ENCODE data around the gene GARNL3.
A peak's percentile ranks its signal among the peaks of the same experiment; 100 is the strongest.

GARNL3 gene

DNA sequence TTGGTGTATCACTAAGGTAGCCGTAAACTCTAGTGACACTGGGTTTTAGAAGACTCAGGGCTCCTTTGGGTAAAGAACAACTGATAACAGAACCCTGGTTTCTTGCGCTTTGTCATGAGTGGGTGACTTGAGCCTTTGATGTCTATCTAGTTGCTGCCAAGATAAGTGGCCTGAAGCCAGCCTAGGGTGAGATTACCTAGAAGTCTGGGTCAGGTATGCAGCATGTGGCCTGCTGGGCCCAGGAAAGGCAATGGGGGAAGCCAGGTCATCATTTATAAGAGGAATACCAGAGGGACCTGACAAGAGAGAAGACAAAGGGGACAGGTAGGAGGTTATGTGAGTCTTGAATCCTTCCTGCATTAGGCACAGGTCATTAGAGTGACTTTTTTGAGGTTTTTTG, 23.2 kb upstream of the GARNL3 start:
- no peak for DNase-seq

GRCh38 chr9:127244609-127245601, 19.7 kb upstream of the GARNL3 start:
- DNase-seq: peak; percentile 97

DNA sequence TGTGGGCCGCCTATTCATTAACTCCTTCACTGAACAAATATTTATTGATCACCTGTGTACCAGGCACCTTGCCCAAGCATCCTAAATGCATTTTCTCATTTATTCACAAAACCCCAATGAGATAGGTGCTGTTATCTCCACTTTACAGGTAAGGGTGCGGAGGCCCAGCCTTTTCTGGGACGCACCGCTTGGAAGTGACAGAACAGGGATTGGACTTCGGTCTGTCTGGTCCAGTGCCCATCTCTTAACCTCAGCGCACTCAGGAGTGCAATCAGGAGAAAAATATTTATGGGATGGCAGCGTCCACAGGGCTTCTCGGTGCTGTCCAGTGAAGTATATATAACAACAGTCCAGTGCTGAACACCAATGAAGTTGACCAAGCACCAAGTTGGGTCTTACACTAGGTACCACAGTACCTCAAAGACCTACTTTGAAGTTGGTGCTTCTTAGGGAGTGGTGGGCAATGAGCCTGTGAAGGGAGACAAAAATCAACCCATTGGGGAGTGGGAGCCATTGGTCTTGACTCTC, 18.9 kb upstream of the GARNL3 start:
- DNase-seq: no peak

GRCh38 chr9:127248241-127248640, 16.3 kb upstream of the GARNL3 start:
- DNase-seq: no peak

DNA sequence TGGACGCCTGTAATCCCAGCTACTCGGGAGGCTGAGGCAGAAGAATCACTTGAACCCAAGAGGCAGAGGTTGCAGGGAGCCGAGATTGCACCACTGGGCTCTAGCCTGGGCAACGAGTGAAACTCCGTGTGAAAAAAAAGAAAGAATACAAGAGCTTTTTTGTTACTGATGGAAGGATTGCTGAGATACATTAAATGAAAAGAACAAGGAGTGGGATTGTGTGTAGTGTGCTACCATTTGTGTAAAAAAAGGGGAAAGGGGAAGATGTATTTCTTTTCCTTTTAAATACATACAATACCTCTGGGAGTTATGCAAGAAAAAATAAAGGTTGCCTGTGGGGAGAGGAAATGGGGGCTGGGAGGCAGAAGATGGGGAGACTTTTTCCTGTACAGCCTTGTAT, 14.7 kb upstream of the GARNL3 start:
- no peak for DNase-seq

GRCh38 chr9:127250896-127251391, 13.6 kb upstream of the GARNL3 start:
- no peak for DNase-seq

DNA sequence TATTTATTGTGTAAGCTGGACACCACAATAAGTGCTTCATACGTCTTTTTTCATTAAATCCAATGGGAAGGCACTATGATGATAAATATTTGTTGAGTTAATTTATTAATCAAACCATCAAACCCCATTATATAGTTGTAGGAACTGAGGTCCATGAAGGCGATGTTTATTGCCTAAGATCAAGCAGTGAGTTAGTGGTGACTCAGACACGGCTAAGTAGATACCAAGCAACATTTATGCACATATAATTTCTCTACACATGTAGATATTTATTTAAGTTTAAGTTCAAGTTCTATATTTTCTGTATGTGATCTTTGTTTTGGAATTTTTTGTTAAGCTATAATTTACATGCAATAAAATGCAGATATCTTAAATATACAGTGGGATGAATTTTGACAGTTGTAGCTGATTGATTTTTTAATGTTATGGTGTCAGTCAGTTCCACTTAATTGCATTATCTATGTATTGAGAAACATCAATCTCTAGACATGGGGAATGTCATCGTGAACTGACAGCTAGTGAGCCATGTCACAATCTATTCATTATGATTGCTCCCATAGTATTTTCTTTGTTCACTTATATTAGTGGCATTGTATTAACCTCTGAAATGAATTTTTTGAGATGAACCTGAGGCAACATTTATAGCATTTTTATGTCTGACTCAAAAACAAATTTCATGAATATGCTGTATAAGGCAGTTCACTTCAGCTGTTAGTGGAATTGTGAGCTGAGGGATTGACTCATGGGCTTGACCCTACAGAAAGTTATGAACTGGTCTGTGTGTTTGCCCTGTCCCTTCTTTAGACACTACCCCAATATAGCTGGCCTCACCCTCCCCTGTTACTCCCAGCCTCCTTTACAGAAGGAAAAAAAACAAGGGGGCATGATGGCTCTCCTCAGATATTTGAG, 11.9 kb upstream of the GARNL3 start:
- no peak for DNase-seq

- no peak for DNase-seq
Observed at GRCh38 chr9:127253446-127253845, 11.1 kb upstream of the GARNL3 start.

DNA sequence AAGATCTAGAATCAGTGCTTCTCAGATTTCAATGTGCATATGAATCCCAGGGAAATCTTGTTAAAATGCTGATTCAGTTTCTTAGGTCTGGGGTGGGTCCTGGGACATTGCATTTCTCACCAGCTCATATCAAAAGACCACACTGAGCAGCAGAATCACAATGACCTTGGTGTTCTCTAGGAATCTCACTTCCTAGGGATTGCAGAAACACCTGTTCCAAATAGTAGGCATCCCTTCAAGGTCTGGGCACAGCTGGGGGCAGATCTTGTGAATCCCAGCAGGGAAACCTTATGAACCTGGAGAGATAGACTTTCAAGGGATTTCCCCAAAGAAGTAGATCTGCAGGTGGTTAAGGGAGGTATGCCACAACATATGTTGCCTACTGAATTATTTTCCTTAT, 8.9 kb upstream of the GARNL3 start:
- no peak for DNase-seq

DNA sequence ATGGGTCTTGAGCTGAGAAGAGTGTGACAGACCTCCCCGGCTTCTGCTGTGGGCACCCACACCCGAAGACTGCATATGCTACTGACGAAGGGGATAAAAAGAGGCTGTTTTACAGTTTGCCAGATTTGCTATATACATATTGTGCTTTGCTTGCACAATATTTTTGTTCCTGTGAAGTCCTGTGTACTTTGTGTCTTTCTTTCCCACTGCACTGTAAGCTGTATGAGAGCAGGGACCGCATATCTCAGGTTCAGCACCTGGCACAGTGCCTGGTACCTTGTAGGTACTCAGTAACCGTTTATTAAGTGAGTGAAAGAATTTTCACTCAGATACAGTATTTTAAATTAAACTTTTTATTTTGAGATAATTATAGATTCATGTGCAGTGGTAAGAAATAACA, 8.2 kb upstream of the GARNL3 start:
- DNase-seq: no peak

GRCh38 chr9:127258606-127259471, 5.7 kb upstream of the GARNL3 start:
- no peak for DNase-seq

DNA sequence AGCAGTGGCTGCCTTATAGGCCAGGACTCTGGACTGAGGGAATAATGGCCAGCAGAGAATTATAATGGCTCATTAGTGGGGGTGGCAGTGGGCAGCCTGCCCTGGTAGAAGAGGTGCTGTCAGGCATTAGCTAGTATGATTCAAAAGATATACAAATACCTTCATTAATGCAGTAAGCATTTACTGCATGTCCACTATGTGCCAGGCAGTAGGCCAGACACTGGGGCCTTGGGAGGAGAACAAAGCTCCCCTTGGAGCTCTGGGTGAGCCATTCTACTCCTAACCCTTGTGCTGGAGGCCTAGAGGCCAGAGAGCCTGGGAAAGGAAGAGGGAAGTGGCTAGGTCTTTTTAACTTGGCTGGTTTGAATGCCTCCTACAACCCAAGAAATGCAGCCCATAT, 2.0 kb upstream of the GARNL3 start:
- no peak for DNase-seq

DNA sequence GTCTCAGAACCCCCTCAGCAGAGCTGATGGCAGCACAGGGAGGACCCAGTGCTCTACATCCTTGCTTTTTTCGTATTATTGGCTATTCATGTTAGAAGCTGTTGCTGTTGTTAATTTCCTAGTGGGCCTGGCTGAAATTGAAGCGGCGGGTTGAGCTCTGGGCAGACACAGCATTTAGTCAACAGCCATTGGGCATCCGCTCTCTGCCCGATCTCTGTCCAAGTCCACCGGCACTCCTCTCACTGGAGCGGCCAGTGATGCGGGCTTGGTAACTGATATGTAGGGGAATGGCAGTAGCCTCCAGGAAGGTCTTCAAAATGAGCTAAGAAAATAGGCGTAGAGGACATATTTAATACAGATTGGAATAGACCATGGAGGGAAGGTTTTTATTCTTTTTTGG, 1.3 kb upstream of the GARNL3 start:
- DNase-seq: no peak

- no peak for DNase-seq
Observed at GRCh38 chr9:127263664-127264063, 910 bp upstream of the GARNL3 start.

- DNase-seq: no peak
Observed at GRCh38 chr9:127267793-127268525, 3.4 kb downstream of the GARNL3 start.

DNA sequence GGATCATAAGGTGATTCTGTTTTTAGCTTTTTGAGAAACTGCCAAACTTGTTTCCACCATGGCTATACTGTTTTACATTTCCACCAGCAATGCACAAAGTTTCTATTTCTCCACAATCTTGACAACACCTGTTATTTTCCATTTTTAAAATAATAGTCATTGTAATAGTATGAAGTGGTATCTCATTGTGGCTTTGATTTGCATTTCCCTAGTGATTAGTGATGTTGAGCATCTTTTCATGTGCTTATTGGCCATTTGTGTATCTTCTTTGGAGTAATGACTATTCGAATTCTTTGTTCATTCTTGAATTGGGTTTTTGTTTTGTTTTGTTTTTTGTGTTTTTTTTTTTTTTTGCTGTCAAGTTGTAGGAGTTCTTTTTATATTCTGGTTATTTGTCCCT, 4.9 kb downstream of the GARNL3 start:
- DNase-seq: no peak

GRCh38 chr9:127273326-127273725, 8.8 kb downstream of the GARNL3 start:
- no peak for DNase-seq

GRCh38 chr9:127277099-127277498, 12.5 kb downstream of the GARNL3 start:
- DNase-seq: no peak

DNA sequence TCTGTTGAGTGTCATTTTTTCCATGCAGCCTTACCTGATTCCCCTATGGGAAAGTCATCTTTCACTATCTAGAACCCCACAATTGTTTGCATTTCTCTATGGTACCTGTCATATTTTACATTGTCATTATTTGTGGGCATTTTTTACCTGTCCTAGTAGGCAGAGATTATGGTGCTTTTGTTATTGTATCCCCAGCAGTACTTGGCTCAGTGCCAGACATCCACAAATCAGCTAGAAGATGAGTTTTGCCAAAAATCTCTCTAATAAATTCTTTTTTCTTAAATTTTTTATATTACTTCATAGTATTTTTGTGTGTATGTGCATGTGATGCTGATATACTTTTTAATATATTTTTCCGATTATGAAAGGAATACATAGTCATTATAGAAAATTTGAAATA, 13.2 kb downstream of the GARNL3 start:
- DNase-seq: no peak

DNA sequence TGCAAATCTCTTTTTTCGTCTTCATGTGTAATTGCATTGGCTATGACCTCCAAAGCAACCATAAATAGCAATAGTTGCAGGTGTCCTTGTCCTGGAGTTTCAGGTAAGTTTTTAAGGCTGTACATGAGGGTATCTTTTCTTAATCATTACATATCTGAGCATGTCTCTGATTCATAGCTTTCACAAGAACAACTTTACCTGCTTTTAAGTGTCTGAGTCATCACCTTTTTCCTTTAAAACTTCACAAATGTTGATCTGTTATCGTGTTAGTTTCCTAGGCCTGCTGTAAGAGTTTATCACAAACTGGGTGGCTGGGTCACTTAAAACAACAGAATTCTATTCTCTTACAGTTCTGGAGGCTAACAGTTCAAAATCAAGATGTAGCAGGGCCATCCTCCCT, 13.8 kb downstream of the GARNL3 start:
- DNase-seq: no peak

- no peak for DNase-seq
Observed at GRCh38 chr9:127279717-127280285, 15.2 kb downstream of the GARNL3 start.
